GM18951 (cell line): ENCODE measurements around the gene TNFSF11.
A peak's percentile ranks its signal among the peaks of the same experiment; 100 is the strongest.

Experiments used
- POLR2A ChIP-seq: IDR thresholded peaks from 4 replicates; pipeline ENCODE4 v1.6.1; 2011; ENCODE audit warnings: mild to moderate bottlenecking; ENCODE audit not compliant: insufficient read length, insufficient read depth; ENCODE audit errors: extremely low read depth
- in situ Hi-C: fragments of 300-500 bp; cut with MboI; formaldehyde crosslinking; loops from one replicate; pipeline ENCODE4 v1.12.0; 2022; ENCODE audit warnings: low sequenced_read_pairs, mixed read lengths, inconsistent platforms; ENCODE audit not compliant: unreplicated experiment

The TNFSF11 gene

DNA sequence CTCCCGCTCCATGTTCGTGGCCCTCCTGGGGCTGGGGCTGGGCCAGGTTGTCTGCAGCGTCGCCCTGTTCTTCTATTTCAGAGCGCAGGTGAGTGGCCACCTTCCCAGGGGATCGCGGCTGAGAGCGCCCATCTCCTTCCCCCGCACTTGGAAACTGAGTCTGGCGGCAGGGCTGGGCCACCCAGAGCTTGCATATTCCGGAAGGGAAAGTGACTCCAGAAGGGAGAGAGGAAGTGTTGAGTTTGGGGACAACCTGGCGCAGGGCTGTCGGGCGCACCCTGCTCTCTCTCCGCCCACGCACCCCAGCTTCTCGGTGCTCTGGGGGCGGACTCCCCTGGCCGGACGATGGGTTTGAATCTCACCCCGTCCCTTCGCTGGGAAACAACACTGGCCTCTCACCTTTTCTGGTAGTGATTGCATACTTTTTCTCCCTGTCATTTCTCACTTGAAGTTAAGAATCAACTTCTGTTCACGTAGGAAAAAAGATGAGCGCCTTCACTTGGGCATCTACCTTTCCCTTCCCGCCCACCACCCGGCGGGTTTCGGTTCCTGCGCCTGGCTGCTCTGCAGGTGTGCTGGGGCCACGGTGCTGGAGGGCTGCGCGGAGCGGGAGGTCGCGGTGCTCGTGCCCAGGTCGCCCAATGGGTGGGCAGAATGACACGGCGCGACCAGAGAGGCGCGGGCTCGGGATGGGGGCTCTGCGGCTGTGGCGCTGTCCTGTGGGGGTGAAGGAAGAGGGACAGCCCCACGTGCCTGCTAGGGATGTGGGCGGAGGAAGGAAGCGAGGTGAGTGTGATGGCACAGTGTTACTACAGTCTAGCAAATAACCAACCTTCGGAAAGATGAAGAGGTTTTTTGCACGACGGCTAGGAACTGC lies 721 bp downstream of the TNFSF11 start:
- in situ Hi-C loops, result no loop called here

DNA sequence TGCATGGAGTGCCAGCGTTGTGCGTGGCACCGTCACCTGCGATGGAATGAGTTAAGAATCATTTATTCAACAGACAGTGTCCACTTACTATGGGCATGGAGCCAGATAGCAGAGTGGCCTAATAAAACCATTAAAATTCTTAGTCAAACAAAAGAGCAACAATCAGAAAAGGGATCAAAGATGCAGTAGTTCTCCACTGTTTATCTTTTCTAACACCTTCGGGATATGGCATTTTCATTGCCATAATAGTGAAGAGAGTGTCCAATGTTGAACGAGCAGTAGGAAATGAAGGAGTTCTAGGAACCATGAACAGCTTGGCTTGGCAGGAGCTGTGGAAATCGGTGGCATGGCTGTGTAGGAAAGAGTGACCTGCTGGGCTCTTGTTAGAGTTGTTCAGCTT lies 2.0 kb downstream of the TNFSF11 start:
- no peak for TF ChIP-seq POLR2A
- in situ Hi-C loops, result no loop called here

More for the DNA sequence above, 721 bp downstream of the TNFSF11 start:
- peak; percentile 53 for TF ChIP-seq POLR2A

DNA sequence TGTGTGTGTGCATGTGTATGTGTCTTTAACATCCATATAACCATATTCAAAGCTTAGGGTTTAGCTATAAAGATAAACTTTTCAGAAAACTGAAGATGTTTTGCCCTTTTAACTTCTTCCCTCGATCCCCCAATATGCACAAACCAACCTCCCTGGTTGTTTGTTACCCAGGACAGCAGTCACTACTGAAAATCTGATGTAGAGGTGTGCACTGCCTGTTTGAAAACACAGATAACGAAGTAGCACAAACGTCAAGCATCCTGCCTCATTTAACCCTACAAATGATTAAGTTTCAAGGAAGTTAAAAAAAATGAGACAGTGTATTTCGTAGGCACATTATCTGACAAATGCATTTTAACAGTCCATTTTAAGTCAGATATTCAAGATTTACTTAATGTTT lies 3.6 kb downstream of the TNFSF11 start:
- TF ChIP-seq POLR2A, result no peak
- in situ Hi-C loops, result no loop called here

DNA sequence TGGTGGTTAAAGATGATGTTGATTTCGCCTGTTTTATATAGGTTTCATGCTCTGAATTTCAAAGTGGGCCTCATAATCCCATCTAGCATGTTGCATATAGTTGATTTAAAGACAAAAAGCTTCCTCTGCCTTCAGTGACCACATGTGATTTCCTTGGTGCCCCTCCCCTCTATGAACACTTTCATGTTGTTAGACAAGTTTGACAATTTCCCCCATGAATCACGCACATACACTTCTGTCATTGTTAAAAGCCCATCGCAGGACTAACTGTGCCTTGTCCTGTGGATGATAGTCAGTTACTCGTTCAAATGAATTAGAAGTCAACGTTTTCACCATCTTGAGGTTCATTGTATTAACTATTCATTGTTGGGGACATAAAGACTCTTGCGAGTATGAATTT lies 6.7 kb downstream of the TNFSF11 start:
- in situ Hi-C loops, result no loop called here
- no peak for TF ChIP-seq POLR2A

DNA sequence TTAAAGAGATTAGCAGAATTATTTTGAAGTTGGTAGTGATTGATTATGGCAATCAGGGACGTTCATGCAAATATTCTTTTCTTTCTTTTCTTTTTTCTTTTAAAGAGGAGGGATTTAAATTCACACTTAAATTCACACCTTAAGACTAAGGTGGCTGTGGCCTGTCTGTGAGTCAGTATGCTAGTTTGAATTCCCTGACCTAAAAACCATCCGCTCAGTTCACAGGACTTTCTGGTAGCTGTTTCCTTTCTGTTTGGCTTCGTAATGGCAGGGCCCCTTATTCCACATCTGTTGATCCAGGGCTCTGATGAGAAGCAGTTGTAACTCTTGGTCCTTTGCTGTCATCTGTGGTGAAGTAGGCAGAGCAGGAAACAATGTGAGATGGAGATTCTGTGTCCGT lies 7.5 kb downstream of the TNFSF11 start:
- in situ Hi-C loops, result no loop called here
- TF ChIP-seq POLR2A, result no peak

DNA sequence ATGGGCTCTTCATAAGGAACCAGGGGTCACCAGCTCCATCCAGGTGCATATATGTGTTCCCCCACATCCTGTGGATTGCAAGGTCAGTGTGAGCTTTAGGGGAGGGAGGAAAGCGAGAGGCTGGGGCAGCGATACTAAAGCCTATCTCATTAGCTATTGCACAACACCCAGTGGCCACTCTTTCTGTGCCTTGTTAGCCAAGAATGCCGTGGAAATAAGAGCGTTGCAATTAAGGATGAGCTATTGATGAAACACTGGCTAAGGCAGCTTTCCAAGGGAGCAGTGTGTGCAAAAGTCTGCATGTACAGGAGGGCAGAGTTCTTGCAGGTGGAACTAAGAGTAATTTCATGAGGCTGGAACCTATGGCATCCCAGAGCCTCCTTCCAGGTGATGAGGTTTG lies 17.6 kb downstream of the TNFSF11 start:
- TF ChIP-seq POLR2A, result no peak
- in situ Hi-C loops, result no loop called here

DNA sequence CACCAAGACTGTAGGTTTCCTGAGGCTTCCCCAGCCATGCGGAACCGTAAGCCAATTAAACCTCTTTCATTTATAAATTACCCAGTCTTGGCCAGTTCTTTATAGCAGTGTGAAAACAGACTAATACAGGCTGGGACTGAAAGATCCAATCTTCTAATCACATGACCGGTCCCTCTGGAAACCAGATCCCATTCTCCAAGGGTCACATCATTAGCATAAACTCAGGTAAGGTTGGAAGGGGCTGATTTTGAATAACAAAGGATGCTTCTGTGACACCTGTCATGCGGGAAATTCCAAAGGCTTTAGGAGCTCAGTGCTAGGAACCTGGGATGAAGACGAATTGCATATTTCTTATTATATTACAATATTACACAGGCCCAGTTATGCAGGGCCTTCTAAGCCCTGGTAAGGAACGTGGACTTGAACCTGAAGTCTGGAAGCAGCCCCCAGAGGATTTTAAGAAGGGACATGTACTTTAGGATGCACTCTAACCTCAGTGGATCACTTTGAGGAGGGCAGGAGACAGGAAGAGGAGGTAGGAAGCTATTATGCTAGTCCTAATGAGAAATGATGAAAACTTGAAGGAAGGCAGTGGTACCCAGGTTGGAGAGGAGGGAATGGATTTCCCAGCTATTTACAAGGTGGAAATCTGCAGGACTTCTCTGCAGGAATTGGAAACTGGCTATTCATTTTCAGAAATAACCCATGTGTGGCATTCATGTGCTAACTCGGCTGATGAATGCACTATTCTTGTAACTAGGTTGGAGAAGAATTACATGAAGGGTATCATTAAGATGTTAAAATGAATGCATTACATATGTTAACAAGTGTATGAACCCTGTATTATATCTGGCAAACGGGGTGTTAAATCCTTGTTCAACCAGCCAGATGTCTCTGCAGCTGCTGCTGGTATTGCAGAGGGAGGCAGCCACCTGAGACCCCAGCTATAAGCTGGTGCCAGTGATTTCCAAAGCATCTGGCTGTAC lies 19.3 kb downstream of the TNFSF11 start:
- in situ Hi-C loops, result no loop called here
- no peak for TF ChIP-seq POLR2A

DNA sequence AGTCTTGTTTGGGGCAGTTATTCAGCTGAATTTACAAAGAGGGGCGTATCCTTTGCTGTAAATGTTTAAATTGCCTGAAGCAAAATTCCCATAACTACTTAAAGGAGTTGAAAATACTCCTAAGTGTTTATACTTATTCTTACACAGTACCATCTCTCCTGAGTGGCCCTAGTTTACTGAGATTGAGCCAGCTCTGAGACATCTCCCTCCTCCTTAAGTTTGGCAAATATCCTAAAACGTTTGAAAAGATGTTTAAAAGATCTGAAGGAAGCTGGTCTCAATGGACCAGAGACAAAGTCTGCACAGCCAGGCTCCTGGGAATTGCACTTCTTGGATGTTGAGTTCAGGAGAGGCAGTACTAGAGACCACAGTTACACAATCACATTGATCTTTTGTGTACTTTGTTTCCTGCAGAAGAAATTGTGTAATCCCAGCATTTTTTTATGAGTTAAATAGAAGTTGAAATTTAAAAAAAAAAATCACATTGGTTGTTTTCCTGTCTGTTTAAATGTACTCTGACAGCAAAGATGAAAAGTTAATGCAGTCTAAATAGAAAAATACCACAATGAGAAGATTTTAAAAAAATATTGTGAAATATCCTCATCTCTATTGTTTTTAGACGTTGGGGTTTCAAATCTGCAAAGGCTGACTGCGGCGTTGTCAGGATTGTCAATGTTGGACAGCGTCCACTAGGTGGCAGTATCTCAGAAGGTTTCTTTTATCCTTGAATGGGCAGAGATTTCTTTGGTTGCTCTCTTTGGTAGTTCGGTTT lies 20.7 kb downstream of the TNFSF11 start:
- no peak for TF ChIP-seq POLR2A
- in situ Hi-C loops, result no loop called here

DNA sequence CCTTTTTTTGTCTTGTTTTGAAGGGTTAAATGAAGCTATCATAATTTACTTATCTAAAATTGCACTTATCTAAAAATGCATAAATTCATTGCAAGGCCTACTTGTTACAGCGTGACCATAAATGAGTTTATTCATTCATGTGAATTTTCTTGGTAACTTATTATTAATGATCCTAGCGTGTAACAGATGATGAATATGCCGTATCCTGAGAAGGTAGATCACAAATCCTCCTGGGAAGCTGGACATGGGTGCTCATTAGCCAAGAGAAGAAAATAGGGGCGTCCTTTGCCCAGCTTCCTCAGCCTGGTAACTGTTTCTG lies 21.3 kb downstream of the TNFSF11 start:
- no peak for TF ChIP-seq POLR2A
- in situ Hi-C loops, result no loop called here

DNA sequence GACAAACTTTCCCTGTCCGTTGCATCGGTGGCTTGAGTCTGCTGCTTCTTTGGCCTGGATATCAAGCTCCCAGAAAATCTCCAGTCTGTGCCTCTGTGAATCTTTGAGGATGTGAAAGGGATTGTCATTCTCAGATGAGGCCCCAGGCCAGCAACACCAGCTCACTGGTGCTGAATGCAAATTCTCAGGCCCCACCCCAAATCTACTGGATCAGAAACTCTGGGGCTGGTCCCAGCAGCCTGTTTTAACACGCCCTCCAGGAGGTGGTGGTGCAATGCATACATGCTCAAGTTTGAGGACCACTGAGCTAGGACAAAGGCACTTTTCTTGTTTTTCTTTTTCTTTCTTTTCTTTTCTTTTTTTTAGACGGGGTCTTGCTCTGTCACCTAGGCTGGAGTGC lies 23.6 kb downstream of the TNFSF11 start:
- in situ Hi-C loops, result no loop called here
- TF ChIP-seq POLR2A, result no peak

DNA sequence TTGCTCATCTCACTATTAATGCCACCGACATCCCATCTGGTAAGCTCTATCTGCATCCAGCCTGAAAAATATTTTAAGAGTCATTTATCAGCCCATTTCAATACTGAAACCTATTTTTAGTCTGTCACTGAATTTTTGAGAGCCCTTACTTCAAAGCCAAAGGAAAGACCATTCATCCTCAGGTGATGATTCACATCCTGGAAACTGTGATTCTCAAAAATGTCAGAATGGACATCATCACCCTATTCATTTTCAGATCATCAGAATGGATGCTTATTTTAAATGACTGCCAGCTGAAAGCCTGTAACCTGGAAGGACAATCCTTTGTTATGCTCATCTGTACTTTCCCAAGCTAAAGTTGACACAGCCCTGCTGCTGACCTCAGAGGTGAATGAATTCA lies 27.0 kb downstream of the TNFSF11 start:
- in situ Hi-C loops, result no loop called here
- TF ChIP-seq POLR2A, result no peak

DNA sequence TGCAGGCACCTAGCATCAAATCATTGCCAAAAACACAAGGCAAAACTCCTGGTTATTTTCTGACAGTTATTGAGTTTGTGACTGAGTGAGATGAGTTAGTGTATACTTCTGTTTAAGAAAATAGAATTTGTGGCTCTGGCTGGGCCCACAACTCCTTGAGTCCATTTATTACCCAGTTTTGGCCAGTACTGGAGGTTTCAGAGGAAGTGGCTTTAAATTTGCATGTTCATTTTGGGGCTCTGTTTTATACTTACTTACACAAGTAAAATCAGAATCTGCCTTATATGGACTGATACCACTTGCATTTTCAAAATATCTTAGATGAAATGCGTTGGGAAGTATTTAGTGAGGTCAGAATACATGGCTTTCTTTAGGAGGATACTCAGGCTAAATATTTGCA lies 29.0 kb downstream of the TNFSF11 start:
- TF ChIP-seq POLR2A, result no peak
- in situ Hi-C loops, result no loop called here

DNA sequence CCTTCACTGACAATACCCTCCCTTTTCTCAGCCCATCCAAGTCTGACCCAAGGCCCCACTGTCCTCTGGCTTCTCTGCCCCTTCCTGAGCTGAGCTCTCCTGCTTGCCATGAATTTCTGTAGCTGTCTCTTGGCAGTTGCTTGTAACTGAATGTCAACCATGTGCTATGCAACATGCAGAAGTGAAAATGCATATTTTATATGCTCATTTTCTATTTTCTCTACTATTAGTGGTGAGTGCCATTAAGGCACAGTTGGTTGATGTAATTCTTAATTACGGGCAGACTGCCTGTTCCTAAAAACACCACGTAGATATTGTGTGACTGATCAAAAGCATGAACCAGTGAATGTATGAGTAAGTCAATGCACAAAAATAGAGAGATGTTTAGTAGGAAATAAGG lies 29.6 kb downstream of the TNFSF11 start:
- in situ Hi-C loops, result no loop called here
- TF ChIP-seq POLR2A, result no peak
